NCI-H1436 (cell line): ENCODE data around the gene GMDS.

Experiments
- DNase-seq: peaks from one replicate; lab custom pipeline; 2025; lab: John Stamatoyannopoulos, UW

GMDS gene

GRCh38 chr6:1590580-1590979 is 654.8 kb downstream of the GMDS start:
- DNase-seq: no peak

- DNase-seq: no peak
Observed at GRCh38 chr6:1589208-1589607, 656.2 kb downstream of the GMDS start.

GRCh38 chr6:1587977-1588376 is 657.4 kb downstream of the GMDS start:
- no peak for DNase-seq

GRCh38 chr6:1587546-1587945 is 657.9 kb downstream of the GMDS start:
- no peak for DNase-seq

- no peak for DNase-seq
Observed at GRCh38 chr6:1586861-1587450, 658.4 kb downstream of the GMDS start.

GRCh38 chr6:1586256-1586655 is 659.1 kb downstream of the GMDS start:
- no peak for DNase-seq

GRCh38 chr6:1585669-1586049 is 659.7 kb downstream of the GMDS start:
- DNase-seq: no peak

- no peak for DNase-seq
Observed at GRCh38 chr6:1584996-1585668, 660.3 kb downstream of the GMDS start.

- no peak for DNase-seq
Observed at GRCh38 chr6:1584146-1584545, 661.3 kb downstream of the GMDS start.

- DNase-seq: no peak
Observed at GRCh38 chr6:1581120-1581991, 664.0 kb downstream of the GMDS start.

GRCh38 chr6:1580585-1580984 is 664.8 kb downstream of the GMDS start:
- no peak for DNase-seq

- no peak for DNase-seq
Observed at GRCh38 chr6:1580109-1580508, 665.3 kb downstream of the GMDS start.

GRCh38 chr6:1579096-1579495 is 666.3 kb downstream of the GMDS start:
- DNase-seq: no peak

GRCh38 chr6:1577896-1578745 is 667.3 kb downstream of the GMDS start:
- no peak for DNase-seq

- no peak for DNase-seq
Observed at GRCh38 chr6:1577146-1577680, 668.2 kb downstream of the GMDS start.

- no peak for DNase-seq
Observed at GRCh38 chr6:1576711-1577110, 668.7 kb downstream of the GMDS start.

- DNase-seq: no peak
Observed at GRCh38 chr6:1576166-1576565, 669.2 kb downstream of the GMDS start.

GRCh38 chr6:1575210-1576041 is 670.0 kb downstream of the GMDS start:
- no peak for DNase-seq

GRCh38 chr6:1574890-1575209 is 670.6 kb downstream of the GMDS start:
- DNase-seq: no peak

- DNase-seq: no peak
Observed at GRCh38 chr6:1574083-1574761, 671.2 kb downstream of the GMDS start.
